SU-DHL-6 (cell line): ENCODE measurements around the gene C5orf15.

Experiments
- EZH2phosphoT487 ChIP-seq: fragments of 200-600 bp; sonication (generic), shearing (Covaris generic); conservative IDR thresholded peaks from 2 replicates; pipeline ENCODE4 v1.6.1; 2018; ENCODE audit warnings: mild to moderate bottlenecking, antibody characterized with exemption, low read length, moderate library complexity, mixed read lengths
- TF ChIP-seq, protein P1 (sequence below): fragments of 200-600 bp; sonication (generic); IDR thresholded peaks from one replicate; pipeline ENCODE4 v1.5.1; 2017; ENCODE audit warnings: antibody characterized with exemption, mild to moderate bottlenecking, low read length, moderate library complexity; ENCODE audit not compliant: insufficient read depth, poor library complexity, severe bottlenecking

DNA sequence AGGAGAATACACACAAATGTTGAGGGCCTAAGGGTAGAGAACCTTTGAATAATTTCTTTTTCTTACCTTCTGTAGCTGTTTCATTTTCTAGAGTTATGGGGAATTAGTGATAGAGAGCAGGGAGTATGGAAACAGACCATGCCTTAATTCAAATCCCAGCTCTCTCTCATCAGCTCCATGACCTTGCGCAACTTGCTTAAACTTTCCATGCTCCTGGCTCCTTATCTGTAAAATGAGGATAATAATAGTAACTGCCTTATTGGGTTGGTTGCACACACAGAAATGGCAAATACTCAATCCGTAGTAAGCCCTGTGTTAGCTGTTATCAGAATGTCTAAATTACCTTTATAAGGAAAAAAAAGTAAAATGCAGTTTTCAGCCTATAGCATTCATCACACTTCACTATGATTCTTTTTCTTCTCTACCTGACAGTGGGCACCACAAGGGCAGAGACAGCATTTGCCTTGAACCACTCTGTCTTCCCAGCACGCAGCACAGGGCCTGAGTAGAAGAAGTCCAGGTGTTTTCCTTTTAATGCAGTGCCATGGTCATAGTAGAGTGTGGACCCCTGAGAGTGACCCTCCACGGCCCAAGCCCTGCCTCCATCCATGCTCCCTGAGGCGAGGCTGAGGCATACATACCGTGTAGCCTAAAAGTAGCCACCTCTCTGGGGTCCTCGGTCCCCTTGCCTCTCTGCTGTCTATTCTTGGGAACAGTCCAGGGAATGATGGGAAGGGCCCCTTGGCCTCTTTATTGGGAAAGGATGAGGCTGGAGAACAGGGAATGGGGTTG, 17.4 kb downstream of the C5orf15 start:
- TF ChIP-seq, protein P1, sequence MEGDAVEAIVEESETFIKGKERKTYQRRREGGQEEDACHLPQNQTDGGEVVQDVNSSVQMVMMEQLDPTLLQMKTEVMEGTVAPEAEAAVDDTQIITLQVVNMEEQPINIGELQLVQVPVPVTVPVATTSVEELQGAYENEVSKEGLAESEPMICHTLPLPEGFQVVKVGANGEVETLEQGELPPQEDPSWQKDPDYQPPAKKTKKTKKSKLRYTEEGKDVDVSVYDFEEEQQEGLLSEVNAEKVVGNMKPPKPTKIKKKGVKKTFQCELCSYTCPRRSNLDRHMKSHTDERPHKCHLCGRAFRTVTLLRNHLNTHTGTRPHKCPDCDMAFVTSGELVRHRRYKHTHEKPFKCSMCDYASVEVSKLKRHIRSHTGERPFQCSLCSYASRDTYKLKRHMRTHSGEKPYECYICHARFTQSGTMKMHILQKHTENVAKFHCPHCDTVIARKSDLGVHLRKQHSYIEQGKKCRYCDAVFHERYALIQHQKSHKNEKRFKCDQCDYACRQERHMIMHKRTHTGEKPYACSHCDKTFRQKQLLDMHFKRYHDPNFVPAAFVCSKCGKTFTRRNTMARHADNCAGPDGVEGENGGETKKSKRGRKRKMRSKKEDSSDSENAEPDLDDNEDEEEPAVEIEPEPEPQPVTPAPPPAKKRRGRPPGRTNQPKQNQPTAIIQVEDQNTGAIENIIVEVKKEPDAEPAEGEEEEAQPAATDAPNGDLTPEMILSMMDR, result no peak
- TF ChIP-seq EZH2phosphoT487, result no peak
